K562 (cell line): ENCODE data around the gene NMNAT2. TPM values are rescaled to one million over a fixed set of nuclear protein-coding genes. Genes with fewer than 3 reads are reported as not detected.

Experiments
- ATAC-seq: fragments of 200-7000 bp; cut with Tn5 transposase; 3 replicates; pipeline ENCODE4 v1.9.1; 2020; ENCODE audit warnings: moderate library complexity
- BruUV-seq: library from RNA; stranded (reverse); fragments of 400-500 nt; replicated peaks from 2 replicates; lab custom pipeline; 2021; lab: Mats Ljungman, UMichigan
- CTCF ChIA-PET: fragments of 300-600 bp; formaldehyde crosslinking; extraction: SDS; loops from one replicate; lab custom pipeline; 2021; ENCODE audit warnings: low intra/inter-chr PET ratio; lab: Yijun Ruan, JAX
- POLR2A ChIA-PET: fragments of 300-600, 350-650 bp; sonication (Branson Sonifier 250); formaldehyde crosslinking; extraction: SDS; loops from one replicate; lab custom pipeline; 2021; ENCODE audit warnings: antibody characterized with exemption, inconsistent platforms; lab: Yijun Ruan, JAX
- DNase-seq, 4 experiments: peaks; one replicate each; pipeline versions ENCODE4 v3.0.0 to v3.0.0-alpha.2; 2011 to 2018; ENCODE audit warnings: low spot score in 3 of 4, mixed read lengths in 3 of 4; ENCODE audit errors: extremely low read depth in 1 of 4
- FAIRE-seq: peaks from 2 replicates; lab custom pipeline; 2011; peaks lifted over from hg19 to GRCh38; lab: Jason Lieb, UNC
- H2AFZ ChIP-seq: 2 replicates; pipeline ENCODE4 v1.6.0; 2011; ENCODE audit warnings: low read depth, low read length, control low read depth, inconsistent platforms
- H3K27ac ChIP-seq: fragments of 200-600 bp; 3 replicates; pipeline ENCODE4 v1.8.0; 2011; ENCODE audit warnings: low read depth, mild to moderate bottlenecking, control low read depth, inconsistent platforms, low read length, moderate library complexity, mixed read lengths; ENCODE audit errors: extremely low read depth
- H3K27me3 ChIP-seq, 2 experiments: fragments of 300-600 bp in 1 of 2; 2 replicates in 1 of 2; 3 replicates in 1 of 2; pipeline versions ENCODE4 v1.6.0 to v1.8.0; 2011; ENCODE audit warnings: inconsistent platforms in 2 of 2, low read length in 2 of 2, mild to moderate bottlenecking in 1 of 2, mixed read lengths in 1 of 2, moderate library complexity in 1 of 2; ENCODE audit not compliant: control insufficient read depth in 2 of 2, insufficient read depth in 2 of 2
- H3K36me3 ChIP-seq: fragments of 300-600 bp; 3 replicates; pipeline ENCODE4 v1.8.0; 2011; ENCODE audit warnings: mild to moderate bottlenecking, low read length, inconsistent platforms; ENCODE audit not compliant: control insufficient read depth, insufficient read depth
- H3K4me1 ChIP-seq, 2 experiments: fragments of 200-600 bp in 1 of 2; replicated peaks in 1 of 2; 2 replicates in 1 of 2; 3 replicates in 1 of 2; pipeline versions ENCODE4 v1.5.1 to v1.8.0; 2011; ENCODE audit warnings: inconsistent platforms in 2 of 2, low read length in 2 of 2, mild to moderate bottlenecking in 1 of 2, mixed read lengths in 1 of 2, moderate library complexity in 1 of 2; ENCODE audit not compliant: control insufficient read depth in 2 of 2, insufficient read depth in 2 of 2
- H3K4me2 ChIP-seq: 2 replicates; pipeline ENCODE4 v1.6.1; 2011; ENCODE audit warnings: low read length, control low read depth, inconsistent platforms, mixed read lengths; ENCODE audit not compliant: insufficient read depth
- H3K4me3 ChIP-seq: fragments of 200-600 bp; sonication (generic), shearing (Covaris generic); 2 replicates; pipeline ENCODE4 v1.5.1; 2016; ENCODE audit warnings: control low read depth, inconsistent platforms
- H3K79me2 ChIP-seq: fragments of 200-600 bp; 3 replicates; pipeline ENCODE4 v1.8.0; 2011; ENCODE audit warnings: low read length, inconsistent platforms; ENCODE audit not compliant: control insufficient read depth, insufficient read depth
- H3K9ac ChIP-seq, 2 experiments: 2 replicates each; pipeline versions ENCODE4 v1.6.0 to v1.6.1; 2011; ENCODE audit warnings: low read depth in 2 of 2, low read length in 2 of 2, control low read depth in 1 of 2, inconsistent platforms in 1 of 2, mild to moderate bottlenecking in 1 of 2, mixed read lengths in 1 of 2; ENCODE audit not compliant: insufficient read depth in 1 of 2
- H3K9me1 ChIP-seq: one replicate; pipeline ENCODE4 v1.6.0; 2011; ENCODE audit warnings: inconsistent platforms, mild to moderate bottlenecking, low read length, moderate library complexity; ENCODE audit not compliant: control insufficient read depth, insufficient read depth
- H3K9me3 ChIP-seq: replicated peaks from 2 replicates; pipeline ENCODE4 v1.5.1; 2011; ENCODE audit warnings: low read depth, low read length, inconsistent platforms; ENCODE audit not compliant: control insufficient read depth, insufficient read depth
- H4K20me1 ChIP-seq: replicated peaks from 2 replicates; pipeline ENCODE4 v1.6.1; 2011; ENCODE audit warnings: low read length, inconsistent platforms, mixed read lengths; ENCODE audit not compliant: control insufficient read depth, insufficient read depth
- CC2D1A ChIP-seq: fragments of 450-650 bp; IDR thresholded peaks from 2 replicates; pipeline ENCODE4 v1.6.1; 2017; ENCODE audit warnings: mild to moderate bottlenecking
- CREB1 ChIP-seq, 2 experiments: sonication (generic) in 1 of 2; formaldehyde crosslinking in 1 of 2; IDR thresholded peaks; 2 replicates each; pipeline versions ENCODE4 v1.6.1 to v1.8.0; 2012 to 2022; ENCODE audit warnings: inconsistent platforms in 1 of 2, mild to moderate bottlenecking in 1 of 2, missing genetic modification reagents in 1 of 2, moderate library complexity in 1 of 2
- CREM ChIP-seq: IDR thresholded peaks from 2 replicates; pipeline ENCODE4 v1.6.1; 2014; ENCODE audit warnings: antibody characterized with exemption, low read depth
- MTA2 ChIP-seq: fragments of 450-650 bp; IDR thresholded peaks from 2 replicates; pipeline ENCODE4 v1.6.1; 2016; ENCODE audit warnings: low read depth
- PRPF4 ChIP-seq: fragments of 200-400 bp; formaldehyde crosslinking; IDR thresholded peaks from one replicate; pipeline ENCODE4 v1.6.1; 2017; ENCODE audit warnings: low read length, low read depth, mild to moderate bottlenecking; ENCODE audit not compliant: insufficient read depth, poor library complexity, severe bottlenecking
- THRAP3 ChIP-seq: fragments of 450-650 bp; IDR thresholded peaks from 2 replicates; pipeline ENCODE4 v1.6.1; 2016; ENCODE audit warnings: mild to moderate bottlenecking, inconsistent platforms, borderline replicate concordance
- ZFP36 ChIP-seq: fragments of 150-350 bp; IDR thresholded peaks from 2 replicates; pipeline ENCODE4 v1.6.1; 2018; ENCODE audit warnings: low read length, low read depth; ENCODE audit not compliant: partially characterized antibody
- WGBS: fragments of 100-300 bp; shearing (Covaris generic); methylation state at CpG from one replicate; pipeline ENCODE4 v1.1.6; 2016; ENCODE audit warnings: low coverage, mixed read lengths; ENCODE audit not compliant: insufficient coverage; ENCODE audit errors: missing lambda C conversion rate; 5-methylcytosine and 5-hydroxymethylcytosine counted together
- in situ Hi-C: fragments of 300-500 bp; cut with MboI; formaldehyde crosslinking; loops from 4 replicates; pipeline ENCODE4 v1.15.0; 2018; ENCODE audit warnings: inconsistent platforms, mixed read lengths
- intact Hi-C: fragments of 100-400 bp; cut with micrococcal nuclease; formaldehyde crosslinking; loops from 2 replicates; pipeline ENCODE4 v1.14.2; 2022
- polyA plus RNA-seq, 8 experiments: library from polyadenylated mRNA; depleted of rRNA in 4 of 8; stranded (reverse) in 5 of 8; unstranded in 3 of 8; fragments of >200 nt; fragmentation: Nextera tagmentation in 2 of 8; fragmentation: Illumina TruSeq in 1 of 8; extraction: Ambion mirVana in 2 of 8; extraction: Trizol in 1 of 8; gene quantifications; 2 replicates each; pipeline versions ENCODE4 v1.2.1 to v1.2.3, GENCODE V29; 2011 to 2014; ENCODE audit warnings: inconsistent platforms in 1 of 8, missing spikeins in 1 of 8
- total RNA-seq, 7 experiments: library from RNA; depleted of rRNA in 6 of 7; stranded (reverse); fragments of >200 nt in 6 of 7; fragmentation: Illumina TruSeq in 2 of 7; extraction: Trizol in 2 of 7; gene quantifications; 2 replicates each; pipeline versions ENCODE4 v1.2.1 to v1.2.3, GENCODE V29; 2011 to 2021; ENCODE audit warnings: low replicate concordance in 1 of 7
- TF ChIP-seq, protein P1 (sequence below): fragments of 200-800 bp; sonication (Bioruptor generic); IDR thresholded peaks from 2 replicates; pipeline ENCODE4 v1.6.1; 2016; ENCODE audit warnings: missing genetic modification characterization, missing compliant biosample characterization

NMNAT2 gene
- total and polyA plus RNA-seq, 9 of the 15 experiments (the other 6 are each of a cell fraction or from before 2014, with no cell fraction given): not detected

DNA sequence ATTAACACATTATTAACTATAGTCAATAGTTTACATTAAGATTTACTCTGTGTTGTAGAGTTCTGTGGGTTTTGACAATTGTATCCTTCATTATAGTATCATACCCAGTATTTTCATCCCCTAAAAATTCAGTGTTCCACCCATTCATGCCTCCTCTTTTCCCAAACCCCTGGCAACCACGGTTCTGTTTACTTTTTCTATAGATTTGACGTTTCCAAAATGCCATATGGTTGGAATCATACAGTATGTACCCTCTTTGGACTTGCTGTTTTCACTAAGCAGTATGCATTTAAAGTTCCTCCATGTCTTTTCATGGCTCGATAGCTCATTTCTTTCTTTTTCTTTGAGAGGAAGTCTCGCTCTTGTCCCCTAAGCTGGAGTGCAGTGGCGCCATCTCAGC is 122.7 kb downstream of the NMNAT2 start:
- POLR2A ChIA-PET: interaction anchor here (0.9 kb wide), 1 partner anchor 10 kb away, joined by 6 read pairs; no protein-coding TSS in a partner anchor
- Histone ChIP-seq H3K9me1 (no peaks in the 10 kb centered on the region), H3K4me1 (no peaks in the 10 kb centered on the region), H3K9me3 (no peaks in the 10 kb centered on the region), H3K4me2 (no peak overlapping the region), H3K79me2 (no peaks in the 10 kb centered on the region), H3K4me3 (no peak overlapping the region), H2AFZ (no peak overlapping the region), H3K36me3 (no peaks in the 10 kb centered on the region), H4K20me1 (no peaks in the 10 kb centered on the region; the same call in 1 of the 2 replicates), H3K27ac (no peak overlapping the region), H3K9ac (no peak overlapping the region), H3K27me3 (peaks cover 25 to 47% of the 10 kb centered on the region in 2 experiments)
- CTCF ChIA-PET: no interaction called here
- DNase-seq (no peak), FAIRE-seq (no peak), ATAC-seq (no peak)
- WGBS: 0% methylated on average over 5 of the region's 5 CpGs
- TF ChIP-seq CC2D1A (no peak), THRAP3 (no peak), CREM (no peak), MTA2 (no peak), ZFP36 (no peak), PRPF4 (no peak), CREB1 (IDR thresholded peaks at IDR 0.05) (no peak), CREB1 (CRISPR knock-in tag; IDR thresholded peaks at IDR 0.05) (no peak)
- TF ChIP-seq, protein P1, sequence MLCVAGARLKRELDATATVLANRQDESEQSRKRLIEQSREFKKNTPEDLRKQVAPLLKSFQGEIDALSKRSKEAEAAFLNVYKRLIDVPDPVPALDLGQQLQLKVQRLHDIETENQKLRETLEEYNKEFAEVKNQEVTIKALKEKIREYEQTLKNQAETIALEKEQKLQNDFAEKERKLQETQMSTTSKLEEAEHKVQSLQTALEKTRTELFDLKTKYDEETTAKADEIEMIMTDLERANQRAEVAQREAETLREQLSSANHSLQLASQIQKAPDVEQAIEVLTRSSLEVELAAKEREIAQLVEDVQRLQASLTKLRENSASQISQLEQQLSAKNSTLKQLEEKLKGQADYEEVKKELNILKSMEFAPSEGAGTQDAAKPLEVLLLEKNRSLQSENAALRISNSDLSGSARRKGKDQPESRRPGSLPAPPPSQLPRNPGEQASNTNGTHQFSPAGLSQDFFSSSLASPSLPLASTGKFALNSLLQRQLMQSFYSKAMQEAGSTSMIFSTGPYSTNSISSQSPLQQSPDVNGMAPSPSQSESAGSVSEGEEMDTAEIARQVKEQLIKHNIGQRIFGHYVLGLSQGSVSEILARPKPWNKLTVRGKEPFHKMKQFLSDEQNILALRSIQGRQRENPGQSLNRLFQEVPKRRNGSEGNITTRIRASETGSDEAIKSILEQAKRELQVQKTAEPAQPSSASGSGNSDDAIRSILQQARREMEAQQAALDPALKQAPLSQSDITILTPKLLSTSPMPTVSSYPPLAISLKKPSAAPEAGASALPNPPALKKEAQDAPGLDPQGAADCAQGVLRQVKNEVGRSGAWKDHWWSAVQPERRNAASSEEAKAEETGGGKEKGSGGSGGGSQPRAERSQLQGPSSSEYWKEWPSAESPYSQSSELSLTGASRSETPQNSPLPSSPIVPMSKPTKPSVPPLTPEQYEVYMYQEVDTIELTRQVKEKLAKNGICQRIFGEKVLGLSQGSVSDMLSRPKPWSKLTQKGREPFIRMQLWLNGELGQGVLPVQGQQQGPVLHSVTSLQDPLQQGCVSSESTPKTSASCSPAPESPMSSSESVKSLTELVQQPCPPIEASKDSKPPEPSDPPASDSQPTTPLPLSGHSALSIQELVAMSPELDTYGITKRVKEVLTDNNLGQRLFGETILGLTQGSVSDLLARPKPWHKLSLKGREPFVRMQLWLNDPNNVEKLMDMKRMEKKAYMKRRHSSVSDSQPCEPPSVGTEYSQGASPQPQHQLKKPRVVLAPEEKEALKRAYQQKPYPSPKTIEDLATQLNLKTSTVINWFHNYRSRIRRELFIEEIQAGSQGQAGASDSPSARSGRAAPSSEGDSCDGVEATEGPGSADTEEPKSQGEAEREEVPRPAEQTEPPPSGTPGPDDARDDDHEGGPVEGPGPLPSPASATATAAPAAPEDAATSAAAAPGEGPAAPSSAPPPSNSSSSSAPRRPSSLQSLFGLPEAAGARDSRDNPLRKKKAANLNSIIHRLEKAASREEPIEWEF: no peak
- no TSS peak for BruUV-seq
- intact Hi-C loops: no loop called here
- in situ Hi-C loops: no loop called here
